Measurements from ENCODE around the gene OSTF1. TPM values are rescaled to one million over a fixed set of nuclear protein-coding genes. Genes with fewer than 3 reads are reported as not detected.

OSTF1 gene
- total and polyA plus RNA-seq, 12 donors: 15.8 to 37.7 (median 20.7) TPM

GRCh38 chr9:75109210-75109839 is 21.0 kb downstream of the OSTF1 start:
- Histone ChIP-seq H3K36me3 (peaks cover 0 to 1% (median 0%) of the 10 kb centered on the region in 9 donors), H3K27ac (peak overlapping the region in 6 of 10 donors; percentile 35 to 68 (median 39)), H3K9me3 (no peaks in the 10 kb centered on the region), H3K27me3 (no peaks in the 10 kb centered on the region), H3K4me3 (no peak overlapping the region), H3K4me1 (peaks cover 0 to 86% (median 28%) of the 10 kb centered on the region in 9 donors)
- DNase-seq (no peak), ATAC-seq (no peak)
- intact Hi-C loops (cut with DNase I): no loop called here
- WGBS, 2 donors: 93% methylated on average over 7 of the region's 7 CpGs
- TF ChIP-seq CTCF (IDR thresholded peaks at IDR 0.05): no peak

- ATAC-seq: peak in 1 of 8 donors; percentile 35
Measured at GRCh38 chr9:75111019-75111622, 22.8 kb downstream of the OSTF1 start.

GRCh38 chr9:75112789-75113188 is 24.5 kb downstream of the OSTF1 start:
- 55 to 57% methylated on average over 4 of the region's 4 CpGs for WGBS, 2 donors
- H3K4me3 ChIP-seq: no peak overlapping the region
- H3K27ac ChIP-seq: peak overlapping the region in 1 of 10 donors; percentile 11
- DNase-seq: no peak
- ATAC-seq: no peak
- no peaks in the 10 kb centered on the region for H3K27me3 ChIP-seq
- H3K9me3 ChIP-seq: no peaks in the 10 kb centered on the region
- peaks cover 0 to 68% (median 30%) of the 10 kb centered on the region in 9 donors for H3K4me1 ChIP-seq
- H3K36me3 ChIP-seq: peaks cover 0 to 5% (median 0%) of the 10 kb centered on the region in 9 donors
- TF ChIP-seq CTCF (IDR thresholded peaks at IDR 0.05): no peak
- intact Hi-C loops (cut with DNase I): no loop called here

More at GRCh38 chr9:75111019-75111622, 22.8 kb downstream of the OSTF1 start:
- no peaks in the 10 kb centered on the region for H3K27me3 ChIP-seq
- TF ChIP-seq CTCF (IDR thresholded peaks at IDR 0.05): no peak
- no peaks in the 10 kb centered on the region for H3K36me3 ChIP-seq
- H3K4me1 ChIP-seq: peaks cover 0 to 72% (median 28%) of the 10 kb centered on the region in 9 donors
- H3K9me3 ChIP-seq: no peaks in the 10 kb centered on the region
- DNase-seq: no peak
- intact Hi-C loops (cut with DNase I): no loop called here
- H3K27ac ChIP-seq: peak overlapping the region in 1 of 10 donors; percentile 27
- no peak overlapping the region for H3K4me3 ChIP-seq
- 85 to 89% methylated on average over 5 of the region's 5 CpGs for WGBS, 2 donors

GRCh38 chr9:75116306-75116705 is 28.0 kb downstream of the OSTF1 start:
- no peak for TF ChIP-seq CTCF (IDR thresholded peaks at IDR 0.05)
- 63 to 67% methylated on average over 4 of the region's 4 CpGs for WGBS, 2 donors
- Histone ChIP-seq H3K4me3 (no peak overlapping the region), H3K27me3 (no peaks in the 10 kb centered on the region), H3K36me3 (peaks cover 0 to 37% (median 4%) of the 10 kb centered on the region in 9 donors), H3K9me3 (no peaks in the 10 kb centered on the region), H3K4me1 (peaks cover 0 to 54% (median 10%) of the 10 kb centered on the region in 9 donors), H3K27ac (no peak overlapping the region)
- ATAC-seq: peak in 1 of 8 donors; percentile 44
- no peak for DNase-seq
- intact Hi-C loops (cut with DNase I): no loop called here

Data from heart right ventricle (tissue), 16 donors.